ENCODE measurements around the gene KRT5.

KRT5 gene

DNA sequence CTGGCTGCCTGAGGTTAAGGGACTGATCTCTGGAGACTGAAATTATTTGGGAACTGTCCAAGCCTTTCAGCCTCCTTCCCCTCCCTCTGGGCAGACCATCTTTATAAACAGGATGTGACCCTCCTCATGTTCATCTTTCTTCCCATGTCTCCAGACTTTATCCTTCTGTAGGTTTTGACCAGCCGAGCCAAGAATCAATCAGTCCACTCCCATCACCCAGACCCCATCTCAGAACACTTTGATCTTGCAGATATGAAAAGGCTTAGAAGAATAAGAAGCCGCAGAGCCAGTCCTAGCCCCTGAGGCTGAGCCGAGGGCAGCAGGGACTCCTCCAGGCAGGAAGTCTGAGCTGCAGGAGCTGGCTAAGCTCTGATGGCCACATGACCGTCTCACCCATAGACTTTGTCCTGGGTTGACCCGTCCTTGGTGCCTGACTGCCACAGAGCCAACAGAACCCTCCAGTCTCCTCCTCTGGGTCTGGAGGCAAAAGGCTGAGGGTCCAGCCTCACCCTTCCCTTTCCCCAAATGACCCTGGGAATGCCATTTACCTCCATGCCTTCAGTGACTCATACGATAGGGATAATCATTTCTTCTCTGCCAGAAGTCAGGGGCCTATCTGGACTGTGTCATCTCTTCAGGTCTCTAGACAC lies 31.1 kb upstream of the KRT5 start:
- no peak overlapping the region for H3K27ac ChIP-seq
- no peak for TF ChIP-seq CTCF (conservative IDR thresholded peaks at IDR 0.05; ENCODE audit: low read depth)
- POLR2A ChIA-PET (ENCODE audit: low non-redundant PET) = no interaction called here
- DNase-seq (ENCODE audit: low spot score) = no peak
- CTCF ChIA-PET = no interaction called here

- ChIA-PET CTCF (interaction anchor here (1.0 kb wide), 1 partner anchor 435 kb away, joined by 4 read pairs; no protein-coding TSS in a partner anchor), POLR2A (ENCODE audit: low non-redundant PET) (no interaction called here)
- H3K27ac ChIP-seq = no peak overlapping the region
- no peak for TF ChIP-seq CTCF (conservative IDR thresholded peaks at IDR 0.05; ENCODE audit: low read depth)
- no peak for DNase-seq (ENCODE audit: low spot score)
Observed at GRCh38 chr12:52546126-52546525, 25.9 kb upstream of the KRT5 start.

DNA sequence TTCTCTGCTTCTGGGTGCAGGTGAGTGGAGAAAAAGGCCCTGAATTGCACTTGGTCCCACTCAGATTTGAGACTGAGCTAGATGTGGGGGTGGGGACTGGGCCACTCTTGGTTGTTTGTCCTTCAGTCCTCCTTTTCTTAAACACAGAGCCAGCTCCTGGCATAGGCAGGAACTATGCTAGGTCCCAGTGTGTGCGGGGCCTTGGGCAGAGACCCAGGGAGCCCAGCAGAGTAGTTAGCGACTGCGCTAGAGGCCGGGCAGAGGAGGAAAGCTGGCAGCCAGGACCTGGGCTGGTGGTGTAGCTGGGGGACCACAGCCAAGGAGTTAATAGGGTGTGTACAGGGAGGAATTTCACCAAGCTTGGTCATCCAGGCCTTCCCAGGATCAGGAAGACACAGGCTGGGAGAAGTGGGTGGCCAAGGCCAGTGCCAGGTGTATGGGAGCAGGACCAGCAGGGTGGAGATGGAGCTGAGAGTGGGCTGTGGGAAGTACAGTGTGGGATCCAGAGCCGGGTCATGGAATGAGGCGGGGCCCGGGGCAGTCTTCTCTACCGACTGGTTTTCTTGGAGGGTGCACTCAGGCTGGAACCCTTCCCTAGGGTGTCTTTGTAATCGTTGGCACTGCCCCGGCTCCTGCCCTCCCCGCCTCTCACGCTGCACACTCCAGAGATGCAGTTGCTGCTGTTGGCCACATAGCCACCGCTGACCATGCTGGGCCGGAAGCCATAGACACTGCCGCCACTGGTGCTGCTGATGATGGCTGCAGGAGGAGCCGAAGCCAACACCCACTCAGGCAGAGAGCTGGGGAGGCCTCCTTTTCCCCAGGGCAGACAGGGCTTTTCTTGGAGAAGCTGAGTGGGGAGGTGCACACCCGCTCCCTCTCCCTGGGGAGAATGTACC lies 24.0 kb upstream of the KRT5 start:
- ChIA-PET POLR2A (ENCODE audit: low non-redundant PET) (no interaction called here), CTCF (interaction anchor here (0.6 to 0.8 kb wide), 3 partner anchors 10 to 40 kb away, joined by 3 to 4 read pairs (median 4); no protein-coding TSS in a partner anchor)
- TF ChIP-seq CTCF (conservative IDR thresholded peaks at IDR 0.05; ENCODE audit: low read depth) = no peak
- peak overlapping the region; percentile 46 for H3K27ac ChIP-seq
- no peak for DNase-seq (ENCODE audit: low spot score)

DNA sequence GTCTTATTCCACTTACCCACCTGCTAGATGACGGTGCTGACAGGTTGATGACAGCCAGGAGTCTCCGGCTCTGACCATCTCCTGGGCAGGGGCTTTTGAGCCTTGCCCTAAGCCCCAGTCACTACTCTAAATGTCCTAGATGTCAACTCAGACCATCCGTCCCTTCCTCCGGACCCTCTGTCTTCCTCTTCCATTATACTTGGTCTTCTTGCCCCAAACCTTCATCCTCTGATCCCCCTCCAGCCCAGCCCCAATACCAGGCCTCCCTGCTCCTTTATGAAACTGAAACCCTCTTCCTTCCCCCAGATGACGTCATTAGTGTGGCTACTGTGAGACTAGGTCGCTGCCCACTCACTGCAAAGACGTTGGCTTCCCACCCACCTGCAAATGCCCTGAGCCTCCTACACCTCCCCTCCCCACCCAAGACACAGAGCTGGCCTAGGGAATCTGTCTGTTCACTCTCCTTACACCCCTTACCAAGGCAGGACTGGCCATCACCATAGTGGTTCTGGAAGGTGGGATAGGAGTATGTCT lies 22.7 kb upstream of the KRT5 start:
- no peak for DNase-seq (ENCODE audit: low spot score)
- ChIA-PET POLR2A (ENCODE audit: low non-redundant PET) (no interaction called here), CTCF (interaction anchor here (1.0 kb wide), 1 partner anchor 336 kb away, joined by 4 read pairs; no protein-coding TSS in a partner anchor)
- H3K27ac ChIP-seq = peak overlapping the region; percentile 46; the same call in 1 of the 2 replicates
- TF ChIP-seq CTCF (conservative IDR thresholded peaks at IDR 0.05; ENCODE audit: low read depth) = no peak

GRCh38 chr12:52542157-52542556 lies 22.0 kb upstream of the KRT5 start:
- DNase-seq (ENCODE audit: low spot score) = no peak
- TF ChIP-seq CTCF (conservative IDR thresholded peaks at IDR 0.05; ENCODE audit: low read depth) = no peak
- CTCF ChIA-PET = interaction anchor here (1.0 kb wide), 1 partner anchor 337 kb away, joined by 4 read pairs; no protein-coding TSS in a partner anchor
- H3K27ac ChIP-seq = no peak overlapping the region
- POLR2A ChIA-PET (ENCODE audit: low non-redundant PET) = no interaction called here

DNA sequence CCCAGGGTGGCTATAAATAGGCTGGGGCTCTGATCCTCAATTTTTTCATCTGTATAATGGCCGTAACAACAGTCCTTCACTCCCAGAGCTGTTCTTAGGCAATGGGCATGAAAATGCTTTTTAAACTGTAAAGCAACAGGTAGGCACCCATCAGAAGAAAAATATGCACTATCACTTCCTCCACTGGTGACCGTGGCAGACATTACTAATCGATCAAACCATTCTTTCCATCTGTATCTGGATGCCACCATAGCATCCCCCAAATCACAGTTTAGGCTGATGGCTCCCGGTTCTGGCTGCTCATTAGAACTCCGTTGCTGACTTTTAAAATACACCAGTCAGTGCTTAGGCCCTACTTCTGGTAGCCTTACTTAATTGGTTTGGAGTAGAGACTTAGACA lies 21.5 kb upstream of the KRT5 start:
- no peak for DNase-seq (ENCODE audit: low spot score)
- no peak for TF ChIP-seq CTCF (conservative IDR thresholded peaks at IDR 0.05; ENCODE audit: low read depth)
- ChIA-PET POLR2A (ENCODE audit: low non-redundant PET) (no interaction called here), CTCF (interaction anchor here (1.0 kb wide), 1 partner anchor 338 kb away, joined by 4 read pairs; no protein-coding TSS in a partner anchor)
- H3K27ac ChIP-seq = no peak overlapping the region; the same call in 1 of the 2 replicates

All from RWPE1 (cell line).